Measurements from ENCODE around the gene RIMBP2. TPM values are rescaled to one million over a fixed set of nuclear protein-coding genes. Genes with fewer than 3 reads are reported as not detected.

Gene RIMBP2
- polyA plus RNA-seq, 3 donors = 16.5 to 26.5 (median 20.9) TPM

- no peak for DNase-seq (ENCODE audit: extremely low read depth in 1 of 11, low read depth in 9 of 11, low spot score in 4 of 11)
Measured at GRCh38 chr12:130511285-130511684, 204.8 kb downstream of the RIMBP2 start.

- DNase-seq (ENCODE audit: extremely low read depth in 1 of 11, low read depth in 9 of 11, low spot score in 4 of 11) = no peak
Measured at GRCh38 chr12:130509454-130509853, 206.6 kb downstream of the RIMBP2 start.

GRCh38 chr12:130508847-130509246 is 207.3 kb downstream of the RIMBP2 start:
- no peak for DNase-seq (ENCODE audit: extremely low read depth in 1 of 11, low read depth in 9 of 11, low spot score in 4 of 11)

- no peak for DNase-seq (ENCODE audit: extremely low read depth in 1 of 11, low read depth in 9 of 11, low spot score in 4 of 11)
Measured at GRCh38 chr12:130508318-130508717, 207.8 kb downstream of the RIMBP2 start.

- DNase-seq (ENCODE audit: extremely low read depth in 1 of 11, low read depth in 9 of 11, low spot score in 4 of 11) = no peak
Measured at GRCh38 chr12:130506844-130507243, 209.3 kb downstream of the RIMBP2 start.

- no peak for DNase-seq (ENCODE audit: extremely low read depth in 1 of 11, low read depth in 9 of 11, low spot score in 4 of 11)
Measured at GRCh38 chr12:130504840-130505175, 211.3 kb downstream of the RIMBP2 start.

GRCh38 chr12:130504110-130504839 is 211.8 kb downstream of the RIMBP2 start:
- no peak for DNase-seq (ENCODE audit: extremely low read depth in 1 of 11, low read depth in 9 of 11, low spot score in 4 of 11)

- no peak for DNase-seq (ENCODE audit: extremely low read depth in 1 of 11, low read depth in 9 of 11, low spot score in 4 of 11)
Measured at GRCh38 chr12:130501821-130502220, 214.3 kb downstream of the RIMBP2 start.

- DNase-seq (ENCODE audit: extremely low read depth in 1 of 11, low read depth in 9 of 11, low spot score in 4 of 11) = no peak
Measured at GRCh38 chr12:130500835-130501330, 215.2 kb downstream of the RIMBP2 start.

GRCh38 chr12:130499474-130499873 is 216.6 kb downstream of the RIMBP2 start:
- no peak for DNase-seq (ENCODE audit: extremely low read depth in 1 of 11, low read depth in 9 of 11, low spot score in 4 of 11)

- no peak for DNase-seq (ENCODE audit: extremely low read depth in 1 of 11, low read depth in 9 of 11, low spot score in 4 of 11)
Measured at GRCh38 chr12:130498589-130499385, 217.3 kb downstream of the RIMBP2 start.

GRCh38 chr12:130497991-130498390 is 218.1 kb downstream of the RIMBP2 start:
- no peak for DNase-seq (ENCODE audit: extremely low read depth in 1 of 11, low read depth in 9 of 11, low spot score in 4 of 11)

GRCh38 chr12:130497321-130497720 is 218.8 kb downstream of the RIMBP2 start:
- no peak for DNase-seq (ENCODE audit: extremely low read depth in 1 of 11, low read depth in 9 of 11, low spot score in 4 of 11)

- DNase-seq (ENCODE audit: extremely low read depth in 1 of 11, low read depth in 9 of 11, low spot score in 4 of 11) = no peak
Measured at GRCh38 chr12:130496516-130497120, 219.5 kb downstream of the RIMBP2 start.

- no peak for DNase-seq (ENCODE audit: extremely low read depth in 1 of 11, low read depth in 9 of 11, low spot score in 4 of 11)
Measured at GRCh38 chr12:130495156-130495555, 220.9 kb downstream of the RIMBP2 start.

GRCh38 chr12:130494736-130495135 is 221.4 kb downstream of the RIMBP2 start:
- no peak for DNase-seq (ENCODE audit: extremely low read depth in 1 of 11, low read depth in 9 of 11, low spot score in 4 of 11)

GRCh38 chr12:130493951-130494350 is 222.1 kb downstream of the RIMBP2 start:
- no peak for DNase-seq (ENCODE audit: extremely low read depth in 1 of 11, low read depth in 9 of 11, low spot score in 4 of 11)

GRCh38 chr12:130491421-130492357 is 224.4 kb downstream of the RIMBP2 start:
- DNase-seq (ENCODE audit: extremely low read depth in 1 of 11, low read depth in 9 of 11, low spot score in 4 of 11) = no peak

- no peak for DNase-seq (ENCODE audit: extremely low read depth in 1 of 11, low read depth in 9 of 11, low spot score in 4 of 11)
Measured at GRCh38 chr12:130490674-130491073, 225.4 kb downstream of the RIMBP2 start.
